Measurements from ENCODE around the gene SAMD4A. TPM values are rescaled to one million over a fixed set of nuclear protein-coding genes. Genes with fewer than 3 reads are reported as not detected.

SAMD4A gene
- total and polyA plus RNA-seq, 2 of the 4 experiments (the other 2 are of a cell fraction), result 22.9 to 38.2 TPM

DNA sequence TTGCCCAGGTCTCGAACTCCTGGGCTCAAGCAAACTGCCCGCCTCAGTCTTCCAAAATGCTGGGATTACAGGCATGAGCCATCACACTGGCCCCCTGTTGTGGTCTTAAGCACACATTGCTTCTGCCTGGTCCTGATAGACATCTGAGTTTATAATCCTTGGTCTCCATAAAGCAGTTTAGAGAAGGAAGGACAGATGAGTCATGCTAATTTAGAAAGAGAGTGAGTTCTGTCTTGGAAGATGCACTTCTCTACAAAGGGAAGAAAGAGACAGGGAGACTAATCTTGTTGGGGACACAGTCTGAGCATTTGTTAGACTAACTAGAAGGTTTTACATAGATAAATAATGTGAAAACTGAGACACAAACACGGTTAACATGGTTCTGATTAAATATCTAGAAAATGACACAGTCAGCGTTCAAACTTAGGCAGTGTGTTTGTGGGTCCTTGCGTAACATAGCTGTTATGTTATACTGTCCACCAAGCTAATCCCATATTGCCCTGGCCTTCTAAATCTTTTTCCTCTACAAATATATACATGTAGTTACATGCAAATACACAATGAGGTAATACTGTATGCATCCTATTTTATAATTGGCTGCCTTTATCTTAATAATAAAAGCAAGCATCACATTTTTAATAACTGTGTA is 31.0 kb downstream of the SAMD4A start (continued):
- TF ChIP-seq, protein P1, sequence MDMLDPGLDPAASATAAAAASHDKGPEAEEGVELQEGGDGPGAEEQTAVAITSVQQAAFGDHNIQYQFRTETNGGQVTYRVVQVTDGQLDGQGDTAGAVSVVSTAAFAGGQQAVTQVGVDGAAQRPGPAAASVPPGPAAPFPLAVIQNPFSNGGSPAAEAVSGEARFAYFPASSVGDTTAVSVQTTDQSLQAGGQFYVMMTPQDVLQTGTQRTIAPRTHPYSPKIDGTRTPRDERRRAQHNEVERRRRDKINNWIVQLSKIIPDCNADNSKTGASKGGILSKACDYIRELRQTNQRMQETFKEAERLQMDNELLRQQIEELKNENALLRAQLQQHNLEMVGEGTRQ (IDR thresholded peaks at IDR 0.05; ENCODE audit: low read depth, low read length), result no peak

DNA sequence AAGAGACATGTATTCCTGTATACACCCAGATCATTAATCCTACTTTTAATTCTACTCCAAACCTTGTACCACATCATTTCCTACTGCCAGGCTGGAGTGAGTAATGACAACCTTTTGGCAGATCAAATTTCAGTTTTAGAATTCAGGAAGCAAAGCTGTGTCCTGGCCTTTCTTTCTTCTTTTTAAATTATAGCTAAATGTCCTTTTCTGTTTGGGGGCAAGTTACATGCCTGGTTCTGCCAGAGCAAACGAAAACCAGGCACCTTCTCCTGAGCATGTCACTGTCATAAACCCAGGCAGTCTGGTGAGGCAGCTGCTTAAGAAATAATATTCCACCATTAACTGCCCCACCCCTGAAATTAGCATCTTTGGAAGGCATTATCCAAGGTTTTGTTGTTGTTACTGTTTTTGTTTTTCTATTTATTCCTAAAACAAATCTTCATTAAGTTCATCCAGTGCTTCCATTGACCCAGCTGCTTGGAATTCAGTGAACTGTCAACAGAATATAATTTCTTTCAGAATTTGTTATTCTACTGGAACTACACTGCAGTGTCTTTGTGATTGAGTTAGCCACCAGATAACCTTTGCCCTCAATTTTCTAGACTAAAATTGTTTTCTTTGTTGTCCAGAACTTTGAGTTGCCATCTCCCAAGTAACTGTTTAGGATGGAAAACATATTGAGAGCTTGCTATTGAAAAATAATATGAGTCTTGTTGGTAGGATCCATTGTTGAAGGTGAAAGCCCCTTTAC is 33.2 kb downstream of the SAMD4A start:
- H3K23ac ChIP-seq (ENCODE audit: low read depth, low read length), result peak overlapping the region; percentile 14; the same call in 1 of the 2 replicates
- peaks cover 3 to 86% of the 10 kb centered on the region in 2 experiments; a peak in 3 of 4 replicates for H3K79me1 ChIP-seq (ENCODE audit: low read depth in 1 of 2, low read length in 2 of 2)
- H2AK5ac ChIP-seq (ENCODE audit: low read depth, low read length), result peak overlapping the region; percentile 77; the same call in 1 of the 2 replicates
- in situ Hi-C loops (cut with MboI; ENCODE audit: low sequenced_read_pairs) (no loop called here), dilution Hi-C loops (cut with HindIII; ENCODE audit: low sequenced_read_pairs, unreplicated experiment) (no loop called here), intact Hi-C loops (cut with micrococcal nuclease) (loop anchor here (2.0 kb wide), 1 partner anchor 53 kb away; no protein-coding TSS in a partner anchor)
- H3K4me1 ChIP-seq (ENCODE audit: control insufficient read depth, insufficient read depth, low read length), result peaks cover 14% of the 10 kb centered on the region
- no peak overlapping the region for H3K9ac ChIP-seq (ENCODE audit: low read depth, low read length)
- peak; percentile 30 for DNase-seq
- CTCF ChIA-PET, result interaction anchor here (0.8 to 1.1 kb wide), 5 partner anchors 10 to 174 kb away, joined by 3 to 4 read pairs (median 3); no protein-coding TSS in a partner anchor
- no peaks in the 10 kb centered on the region for H3K9me3 ChIP-seq (ENCODE audit: control insufficient read depth, insufficient read depth, low read length)
- peak overlapping the region; percentile 66; the same call in 1 of the 2 replicates for H4K91ac ChIP-seq (ENCODE audit: insufficient read depth, low read depth, low read length)
- H3K9me1 ChIP-seq (ENCODE audit: insufficient read depth, low read length), result peaks cover 28% of the 10 kb centered on the region
- H3K36me3 ChIP-seq (ENCODE audit: control insufficient read depth, insufficient read depth, low read length), result no peaks in the 10 kb centered on the region; the same call in 1 of the 2 replicates
- no peak for ATAC-seq (ENCODE audit: low read depth)
- H2BK5ac ChIP-seq (ENCODE audit: low read depth, low read length, poor library complexity, severe bottlenecking), result peak overlapping the region; percentile 89
- no peak overlapping the region for H2BK20ac ChIP-seq (ENCODE audit: low read depth, low read length)
- H3K27me3 ChIP-seq (ENCODE audit: control insufficient read depth, insufficient read depth, low read length), result no peaks in the 10 kb centered on the region
- H2AFZ ChIP-seq (replicated peaks; ENCODE audit: low read length, poor library complexity), result no peak overlapping the region
- WGBS, 2 experiments (ENCODE audit: extremely low coverage in 2 of 2, insufficient read length in 1 of 2), result no CpG with 5 or more reads among the region's 1 CpG
- no peak for TF ChIP-seq CHD1 (IDR thresholded peaks at IDR 0.05; ENCODE audit: low read depth, low read length)
- BruUV-seq (replicated peaks), result no TSS peak
- H3K18ac ChIP-seq (ENCODE audit: low read depth, low read length), result peak overlapping the region; percentile 93
- no peak overlapping the region; the same call in 1 of the 2 replicates for H3K56ac ChIP-seq (ENCODE audit: extremely low read depth, insufficient read depth, low read length)
- peak overlapping the region; percentile 67 for H3K4me2 ChIP-seq (ENCODE audit: low read depth, low read length)
- H4K5ac ChIP-seq (ENCODE audit: low read depth, low read length), result peak overlapping the region; percentile 34; the same call in 1 of the 2 replicates
- H2AK9ac ChIP-seq (replicated peaks; ENCODE audit: low read depth, low read length, poor library complexity), result no peak overlapping the region
- H2BK120ac ChIP-seq (ENCODE audit: low read depth, low read length), result peak overlapping the region; percentile 65; the same call in 1 of the 2 replicates
- POLR2A ChIA-PET (ENCODE audit: unreplicated experiment), result interaction anchor here (0.6 to 1.6 kb wide), 2 partner anchors 8 to 34 kb away, joined by 3 to 4 read pairs; no protein-coding TSS in a partner anchor
- H4K8ac ChIP-seq (ENCODE audit: low read depth in 2 of 2, low read length in 2 of 2), result peak overlapping the region in 1 of 2 experiments; percentile 18; a peak in 1 of 4 replicates
- H4K20me1 ChIP-seq (ENCODE audit: insufficient read depth, low read length), result peaks cover 42% of the 10 kb centered on the region
- H3K14ac ChIP-seq (replicated peaks; ENCODE audit: low read depth, low read length), result peak overlapping the region; percentile 46; the same call in 1 of the 2 replicates
- H2BK15ac ChIP-seq (ENCODE audit: low read depth, low read length), result no peak overlapping the region; the same call in 2 of the 3 replicates
- peak overlapping the region; percentile 75 for H3K27ac ChIP-seq (ENCODE audit: insufficient read depth, low read length)
- H3K4ac ChIP-seq (ENCODE audit: low read depth, low read length), result peak overlapping the region; percentile 73
- H3K4me3 ChIP-seq (ENCODE audit: insufficient read depth, low read depth, low read length), result no peak overlapping the region
